GM23338 (cell line): ENCODE results near the gene MRE11. TPM values are rescaled to one million over a fixed set of nuclear protein-coding genes. Genes with fewer than 3 reads are reported as not detected.

Experiments used
- EZH2 ChIP-seq: fragments of 200-600 bp; sonication (generic); IDR thresholded peaks from one replicate; pipeline ENCODE4 v1.8.0; 2017; ENCODE audit warnings: antibody characterized with exemption, mild to moderate bottlenecking, low read depth; ENCODE audit not compliant: unreplicated experiment
- EZH2phosphoT487 ChIP-seq: fragments of 200-600 bp; sonication (generic); IDR thresholded peaks from one replicate; pipeline ENCODE4 v1.8.1; 2018; ENCODE audit warnings: antibody characterized with exemption; ENCODE audit not compliant: unreplicated experiment
- polyA plus RNA-seq: library from polyadenylated mRNA; unstranded; fragments of >200 nt; fragmentation: Nextera tagmentation; extraction: Ambion mirVana; gene quantifications from 2 replicates; pipeline ENCODE4 v1.2.1, GENCODE V29; 2016
- total RNA-seq: library from RNA; depleted of rRNA; stranded (reverse); fragments of >200 nt; shearing (Covaris generic); gene quantifications from 2 replicates; pipeline ENCODE4 v1.2.3, GENCODE V29; 2014
- TF ChIP-seq, protein P1 (sequence below): fragments of 250-450 bp; sonication (Bioruptor Pico); IDR thresholded peaks from 2 replicates; pipeline ENCODE4 v1.5.0; 2020; ENCODE audit warnings: mild to moderate bottlenecking, moderate library complexity
- TF ChIP-seq, protein P2 (sequence below): IDR thresholded peaks from one replicate; pipeline ENCODE4 v1.6.1; 2018; ENCODE audit warnings: antibody characterized with exemption; ENCODE audit not compliant: unreplicated experiment

The MRE11 gene
- total and polyA plus RNA-seq, 2 experiments from 2014 or later, result 23.3 to 38.5 TPM

DNA sequence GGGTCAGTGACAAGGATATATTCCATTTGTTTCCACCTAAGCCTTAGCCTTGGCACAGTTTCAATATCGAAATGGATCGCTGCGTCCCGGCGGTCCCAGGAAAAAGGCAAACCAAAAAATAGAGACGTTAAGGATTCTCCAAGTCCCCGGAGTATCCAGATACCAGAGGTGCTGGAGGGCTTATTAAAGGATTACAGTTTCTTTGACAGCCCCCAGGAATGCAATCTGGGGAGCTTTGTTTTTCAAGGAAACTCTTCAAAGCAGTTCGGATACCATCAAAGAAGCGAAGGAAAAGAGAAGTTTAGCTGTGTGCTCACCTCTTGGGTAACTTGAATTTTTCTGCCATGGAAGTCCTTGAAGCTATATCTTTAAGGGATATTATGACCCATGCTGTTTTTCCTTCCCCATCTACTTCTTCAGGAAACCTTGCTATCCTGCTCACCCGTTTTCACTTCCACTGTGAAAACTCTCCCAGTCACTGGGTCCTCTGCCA is 91.8 kb downstream of the MRE11 start (continued):
- TF ChIP-seq, protein P1, sequence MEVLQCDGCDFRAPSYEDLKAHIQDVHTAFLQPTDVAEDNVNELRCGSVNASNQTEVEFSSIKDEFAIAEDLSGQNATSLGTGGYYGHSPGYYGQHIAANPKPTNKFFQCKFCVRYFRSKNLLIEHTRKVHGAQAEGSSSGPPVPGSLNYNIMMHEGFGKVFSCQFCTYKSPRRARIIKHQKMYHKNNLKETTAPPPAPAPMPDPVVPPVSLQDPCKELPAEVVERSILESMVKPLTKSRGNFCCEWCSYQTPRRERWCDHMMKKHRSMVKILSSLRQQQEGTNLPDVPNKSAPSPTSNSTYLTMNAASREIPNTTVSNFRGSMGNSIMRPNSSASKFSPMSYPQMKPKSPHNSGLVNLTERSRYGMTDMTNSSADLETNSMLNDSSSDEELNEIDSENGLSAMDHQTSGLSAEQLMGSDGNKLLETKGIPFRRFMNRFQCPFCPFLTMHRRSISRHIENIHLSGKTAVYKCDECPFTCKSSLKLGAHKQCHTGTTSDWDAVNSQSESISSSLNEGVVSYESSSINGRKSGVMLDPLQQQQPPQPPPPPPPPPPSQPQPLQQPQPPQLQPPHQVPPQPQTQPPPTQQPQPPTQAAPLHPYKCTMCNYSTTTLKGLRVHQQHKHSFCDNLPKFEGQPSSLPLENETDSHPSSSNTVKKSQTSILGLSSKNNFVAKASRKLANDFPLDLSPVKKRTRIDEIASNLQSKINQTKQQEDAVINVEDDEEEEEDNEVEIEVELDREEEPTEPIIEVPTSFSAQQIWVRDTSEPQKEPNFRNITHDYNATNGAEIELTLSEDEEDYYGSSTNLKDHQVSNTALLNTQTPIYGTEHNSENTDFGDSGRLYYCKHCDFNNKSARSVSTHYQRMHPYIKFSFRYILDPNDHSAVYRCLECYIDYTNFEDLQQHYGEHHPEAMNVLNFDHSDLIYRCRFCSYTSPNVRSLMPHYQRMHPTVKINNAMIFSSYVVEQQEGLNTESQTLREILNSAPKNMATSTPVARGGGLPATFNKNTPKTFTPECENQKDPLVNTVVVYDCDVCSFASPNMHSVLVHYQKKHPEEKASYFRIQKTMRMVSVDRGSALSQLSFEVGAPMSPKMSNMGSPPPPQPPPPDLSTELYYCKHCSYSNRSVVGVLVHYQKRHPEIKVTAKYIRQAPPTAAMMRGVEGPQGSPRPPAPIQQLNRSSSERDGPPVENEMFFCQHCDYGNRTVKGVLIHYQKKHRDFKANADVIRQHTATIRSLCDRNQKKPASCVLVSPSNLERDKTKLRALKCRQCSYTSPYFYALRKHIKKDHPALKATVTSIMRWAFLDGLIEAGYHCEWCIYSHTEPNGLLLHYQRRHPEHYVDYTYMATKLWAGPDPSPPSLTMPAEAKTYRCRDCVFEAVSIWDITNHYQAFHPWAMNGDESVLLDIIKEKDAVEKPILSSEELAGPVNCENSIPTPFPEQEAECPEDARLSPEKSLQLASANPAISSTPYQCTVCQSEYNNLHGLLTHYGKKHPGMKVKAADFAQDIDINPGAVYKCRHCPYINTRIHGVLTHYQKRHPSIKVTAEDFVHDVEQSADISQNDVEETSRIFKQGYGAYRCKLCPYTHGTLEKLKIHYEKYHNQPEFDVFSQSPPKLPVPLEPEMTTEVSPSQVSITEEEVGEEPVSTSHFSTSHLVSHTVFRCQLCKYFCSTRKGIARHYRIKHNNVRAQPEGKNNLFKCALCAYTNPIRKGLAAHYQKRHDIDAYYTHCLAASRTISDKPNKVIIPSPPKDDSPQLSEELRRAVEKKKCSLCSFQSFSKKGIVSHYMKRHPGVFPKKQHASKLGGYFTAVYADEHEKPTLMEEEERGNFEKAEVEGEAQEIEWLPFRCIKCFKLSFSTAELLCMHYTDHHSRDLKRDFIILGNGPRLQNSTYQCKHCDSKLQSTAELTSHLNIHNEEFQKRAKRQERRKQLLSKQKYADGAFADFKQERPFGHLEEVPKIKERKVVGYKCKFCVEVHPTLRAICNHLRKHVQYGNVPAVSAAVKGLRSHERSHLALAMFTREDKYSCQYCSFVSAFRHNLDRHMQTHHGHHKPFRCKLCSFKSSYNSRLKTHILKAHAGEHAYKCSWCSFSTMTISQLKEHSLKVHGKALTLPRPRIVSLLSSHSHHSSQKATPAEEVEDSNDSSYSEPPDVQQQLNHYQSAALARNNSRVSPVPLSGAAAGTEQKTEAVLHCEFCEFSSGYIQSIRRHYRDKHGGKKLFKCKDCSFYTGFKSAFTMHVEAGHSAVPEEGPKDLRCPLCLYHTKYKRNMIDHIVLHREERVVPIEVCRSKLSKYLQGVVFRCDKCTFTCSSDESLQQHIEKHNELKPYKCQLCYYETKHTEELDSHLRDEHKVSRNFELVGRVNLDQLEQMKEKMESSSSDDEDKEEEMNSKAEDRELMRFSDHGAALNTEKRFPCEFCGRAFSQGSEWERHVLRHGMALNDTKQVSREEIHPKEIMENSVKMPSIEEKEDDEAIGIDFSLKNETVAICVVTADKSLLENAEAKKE (CRISPR knock-in tag), result no peak
- TF ChIP-seq, protein P2, sequence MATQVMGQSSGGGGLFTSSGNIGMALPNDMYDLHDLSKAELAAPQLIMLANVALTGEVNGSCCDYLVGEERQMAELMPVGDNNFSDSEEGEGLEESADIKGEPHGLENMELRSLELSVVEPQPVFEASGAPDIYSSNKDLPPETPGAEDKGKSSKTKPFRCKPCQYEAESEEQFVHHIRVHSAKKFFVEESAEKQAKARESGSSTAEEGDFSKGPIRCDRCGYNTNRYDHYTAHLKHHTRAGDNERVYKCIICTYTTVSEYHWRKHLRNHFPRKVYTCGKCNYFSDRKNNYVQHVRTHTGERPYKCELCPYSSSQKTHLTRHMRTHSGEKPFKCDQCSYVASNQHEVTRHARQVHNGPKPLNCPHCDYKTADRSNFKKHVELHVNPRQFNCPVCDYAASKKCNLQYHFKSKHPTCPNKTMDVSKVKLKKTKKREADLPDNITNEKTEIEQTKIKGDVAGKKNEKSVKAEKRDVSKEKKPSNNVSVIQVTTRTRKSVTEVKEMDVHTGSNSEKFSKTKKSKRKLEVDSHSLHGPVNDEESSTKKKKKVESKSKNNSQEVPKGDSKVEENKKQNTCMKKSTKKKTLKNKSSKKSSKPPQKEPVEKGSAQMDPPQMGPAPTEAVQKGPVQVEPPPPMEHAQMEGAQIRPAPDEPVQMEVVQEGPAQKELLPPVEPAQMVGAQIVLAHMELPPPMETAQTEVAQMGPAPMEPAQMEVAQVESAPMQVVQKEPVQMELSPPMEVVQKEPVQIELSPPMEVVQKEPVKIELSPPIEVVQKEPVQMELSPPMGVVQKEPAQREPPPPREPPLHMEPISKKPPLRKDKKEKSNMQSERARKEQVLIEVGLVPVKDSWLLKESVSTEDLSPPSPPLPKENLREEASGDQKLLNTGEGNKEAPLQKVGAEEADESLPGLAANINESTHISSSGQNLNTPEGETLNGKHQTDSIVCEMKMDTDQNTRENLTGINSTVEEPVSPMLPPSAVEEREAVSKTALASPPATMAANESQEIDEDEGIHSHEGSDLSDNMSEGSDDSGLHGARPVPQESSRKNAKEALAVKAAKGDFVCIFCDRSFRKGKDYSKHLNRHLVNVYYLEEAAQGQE, result no peak
- TF ChIP-seq EZH2 (no peak), EZH2phosphoT487 (no peak)
